Progenitor cell of endocrine pancreas (in vitro differentiated cells): ENCODE measurements around the gene SLC39A3. TPM values are rescaled to one million over a fixed set of nuclear protein-coding genes. Genes with fewer than 3 reads are reported as not detected.

ENCODE experiments used
- DNase-seq: peaks from one replicate; pipeline ENCODE4 v3.0.0; 2021; ENCODE audit warnings: low spot score; ENCODE audit not compliant: unreplicated experiment
- H3K27ac Mint-ChIP-seq: 2 replicates; pipeline ENCODE4 v1.8.0; 2021; ENCODE audit warnings: mild to moderate bottlenecking, moderate library complexity, mixed read lengths
- H3K27me3 Mint-ChIP-seq: 2 replicates; pipeline ENCODE4 v1.8.0; 2021; ENCODE audit warnings: mixed read lengths
- H3K36me3 Mint-ChIP-seq: 2 replicates; pipeline ENCODE4 v1.8.0; 2022; ENCODE audit warnings: mixed read lengths; ENCODE audit not compliant: insufficient read depth
- H3K4me1 Mint-ChIP-seq: 2 replicates; pipeline ENCODE4 v1.8.0; 2021; ENCODE audit warnings: low read depth, mixed read lengths
- H3K4me3 Mint-ChIP-seq: 2 replicates; pipeline ENCODE4 v1.8.0; 2021; ENCODE audit warnings: low read depth, mild to moderate bottlenecking, moderate library complexity, mixed read lengths
- H3K9me3 Mint-ChIP-seq: 2 replicates; pipeline ENCODE4 v1.8.0; 2021; ENCODE audit warnings: low read depth, mixed read lengths
- CTCF ChIP-seq: fragments of 200-600 bp; sonication (generic); IDR thresholded peaks from one replicate; pipeline ENCODE4 v1.5.0; 2021; ENCODE audit warnings: antibody characterized with exemption, mild to moderate bottlenecking; ENCODE audit not compliant: unreplicated experiment
- total RNA-seq: library from RNA; stranded (reverse); gene quantifications from 2 replicates; pipeline ENCODE4 v1.2.1, GENCODE V29; 2021

SLC39A3 gene
- total RNA-seq, 1 donor from 2014 or later, result 23.8 TPM

- Mint-ChIP-seq H3K4me3 (peak within 1 kb of the TSS; percentile 93), H3K36me3 (no peaks in the 10 kb centered on the region), H3K27ac (peak within 1 kb of the TSS; percentile 99), H3K9me3 (no peaks in the 10 kb centered on the region), H3K4me1 (peaks cover 26% of the 10 kb centered on the region), H3K27me3 (no peaks in the 10 kb centered on the region)
- peak; percentile 96 for DNase-seq
- TF ChIP-seq CTCF, result peak; percentile 48
These were observed 43.3 kb upstream of the SLC39A3 start, which contains the start of gene SGTA for GRCh38 chr19:2782936-2783780. TSS of gene SGTA (minus strand) at chr19:2783273. CDS start at chr19:2769068, 14,205 bp downstream.

- H3K4me1 Mint-ChIP-seq, result peaks cover 26% of the 10 kb centered on the region
- no peak for TF ChIP-seq CTCF
- no peaks in the 10 kb centered on the region for H3K27me3 Mint-ChIP-seq
- H3K9me3 Mint-ChIP-seq, result no peaks in the 10 kb centered on the region
- no peaks in the 10 kb centered on the region for H3K36me3 Mint-ChIP-seq
- peak overlapping the region; percentile 93 for H3K4me3 Mint-ChIP-seq
- H3K27ac Mint-ChIP-seq, result peak overlapping the region; percentile 99
- no peak for DNase-seq
These were observed 42.6 kb upstream of the SLC39A3 start for GRCh38 chr19:2782329-2782935.

GRCh38 chr19:2780284-2780683 lies 40.5 kb upstream of the SLC39A3 start:
- Mint-ChIP-seq H3K27ac (peak overlapping the region; percentile 17), H3K36me3 (peaks cover 4% of the 10 kb centered on the region), H3K27me3 (no peaks in the 10 kb centered on the region), H3K4me1 (peaks cover 18% of the 10 kb centered on the region), H3K4me3 (no peak overlapping the region), H3K9me3 (no peaks in the 10 kb centered on the region)
- DNase-seq, result no peak
- TF ChIP-seq CTCF, result no peak

- peaks cover 7% of the 10 kb centered on the region for H3K36me3 Mint-ChIP-seq
- H3K9me3 Mint-ChIP-seq, result no peaks in the 10 kb centered on the region
- DNase-seq, result no peak
- no peak for TF ChIP-seq CTCF
- H3K4me3 Mint-ChIP-seq, result no peak overlapping the region
- no peaks in the 10 kb centered on the region for H3K27me3 Mint-ChIP-seq
- H3K27ac Mint-ChIP-seq, result no peak overlapping the region
- peaks cover 18% of the 10 kb centered on the region for H3K4me1 Mint-ChIP-seq
These were observed 39.4 kb upstream of the SLC39A3 start for GRCh38 chr19:2779121-2779740.

GRCh38 chr19:2777952-2778683 lies 38.3 kb upstream of the SLC39A3 start:
- H3K4me3 Mint-ChIP-seq, result no peak overlapping the region
- H3K27ac Mint-ChIP-seq, result no peak overlapping the region
- peaks cover 15% of the 10 kb centered on the region for H3K4me1 Mint-ChIP-seq
- H3K9me3 Mint-ChIP-seq, result no peaks in the 10 kb centered on the region
- peaks cover 7% of the 10 kb centered on the region for H3K36me3 Mint-ChIP-seq
- no peaks in the 10 kb centered on the region for H3K27me3 Mint-ChIP-seq
- no peak for DNase-seq
- TF ChIP-seq CTCF, result no peak
